Stimulated activated CD4-positive, alpha-beta T cell treated with anti-CD3 and anti-CD28 coated beads, Interleukin-12 subunit alpha, Interleukin-12 subunit beta, amount 100 ng/mL, for 24 hours (primary cell): ENCODE data around the gene OR52I2.

Source experiments
- DNase-seq, 2 experiments: peaks; one replicate each; pipeline ENCODE4 v3.0.0-alpha.2; 2020; ENCODE audit warnings: low read depth in 2 of 2

The OR52I2 gene

DNA sequence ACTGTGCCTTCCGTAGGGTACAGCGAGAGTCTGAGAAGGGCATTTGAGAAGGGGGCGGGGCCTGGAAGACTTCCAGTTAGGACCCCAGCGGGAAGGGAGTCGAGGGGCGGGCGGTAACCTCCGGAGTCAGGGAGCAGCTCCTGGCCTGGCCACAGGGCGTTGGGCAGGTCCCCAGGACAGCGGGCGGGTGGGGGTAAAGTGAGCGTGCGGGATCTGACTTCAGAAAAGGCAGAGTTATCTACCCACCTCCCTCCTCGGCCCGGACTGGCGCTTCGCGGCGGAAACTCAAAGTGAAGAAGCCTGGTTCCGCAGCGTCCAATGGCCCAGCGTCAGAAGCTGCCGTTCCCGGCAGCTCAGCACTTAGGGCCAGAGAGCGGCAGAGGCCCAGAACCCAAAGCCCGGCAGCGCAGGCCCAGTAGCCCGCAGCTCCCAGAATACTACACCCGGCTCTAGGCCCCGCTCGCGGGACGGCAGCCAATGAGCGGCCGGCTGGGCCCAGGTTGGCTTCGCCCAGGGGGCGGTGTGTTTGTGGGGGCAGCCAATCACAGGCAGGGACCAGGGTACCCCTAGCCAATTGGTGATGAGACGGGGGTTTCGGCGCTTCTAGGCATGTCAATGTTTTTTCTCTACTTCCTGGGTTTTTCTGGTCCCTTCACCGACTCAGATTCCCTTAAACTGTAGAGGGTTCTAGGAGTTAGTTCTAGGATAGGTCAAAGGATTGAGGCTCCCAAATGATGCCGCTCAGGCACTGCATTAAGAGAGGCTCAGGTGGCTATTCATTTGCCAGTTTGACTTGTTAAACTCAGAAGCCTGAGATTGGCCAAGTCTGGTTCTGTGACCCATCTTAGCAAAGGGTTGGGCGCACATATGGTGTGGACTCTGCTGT is 26.5 kb downstream of the OR52I2 start, which contains the start of gene TRIM68:
Gene TRIM68 (minus strand): TSS at position 451 of the 886 bp plus-strand sequence. CDS start 2,727 bp downstream, outside the sequence.
- peak; percentile 91 to 94 for DNase-seq

DNA sequence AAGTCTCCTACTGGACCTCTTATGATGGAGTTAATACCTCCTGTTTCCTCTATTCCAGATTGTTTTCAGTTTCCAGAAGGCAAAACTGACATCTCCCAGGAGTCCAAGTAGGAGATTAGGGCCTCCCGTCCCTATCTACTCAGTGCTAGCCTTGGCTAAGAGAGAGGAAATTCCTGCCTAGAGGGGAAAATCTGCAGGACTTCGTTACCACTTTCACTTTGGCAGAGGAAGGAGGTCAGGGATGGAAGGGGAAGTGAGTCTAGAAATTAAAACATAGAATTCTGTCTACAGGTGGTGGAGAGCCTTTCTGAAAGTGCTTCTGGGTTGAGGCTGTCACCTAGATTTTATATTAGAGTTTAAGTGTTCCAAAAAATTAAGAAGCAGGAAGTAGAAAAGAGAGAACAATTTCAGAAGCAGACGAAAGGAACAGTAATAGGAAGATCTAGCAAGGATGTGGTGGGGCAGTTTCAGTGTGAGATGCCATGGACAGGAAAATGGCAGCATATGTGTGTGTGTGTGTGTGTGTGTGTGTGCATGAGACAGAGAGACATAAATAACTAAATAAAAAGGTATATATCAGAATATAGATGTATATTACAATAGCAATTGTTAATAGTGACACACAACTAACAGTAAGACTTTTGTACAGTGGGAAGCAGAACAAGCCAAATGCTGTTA is 28.9 kb downstream of the OR52I2 start:
- DNase-seq, result no peak

DNA sequence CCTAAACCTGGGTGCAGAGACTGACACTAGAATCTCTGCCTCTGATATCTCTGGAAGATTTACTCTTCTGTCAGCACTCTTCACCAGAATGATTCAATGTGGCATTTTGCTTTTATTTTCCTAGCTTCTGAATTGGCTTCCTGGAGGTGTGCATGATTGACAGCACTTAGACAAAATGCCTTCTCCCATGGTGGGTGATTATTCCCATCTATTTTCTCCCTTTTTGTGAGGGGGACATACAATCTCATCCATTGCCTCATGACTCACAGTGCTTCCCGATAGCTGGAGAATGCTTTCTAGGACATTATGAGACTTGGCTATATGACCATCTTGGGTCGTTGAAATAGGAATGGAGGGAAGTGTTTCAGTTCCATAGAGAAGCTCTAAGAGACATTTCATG is 30.4 kb downstream of the OR52I2 start:
- DNase-seq, result no peak

DNA sequence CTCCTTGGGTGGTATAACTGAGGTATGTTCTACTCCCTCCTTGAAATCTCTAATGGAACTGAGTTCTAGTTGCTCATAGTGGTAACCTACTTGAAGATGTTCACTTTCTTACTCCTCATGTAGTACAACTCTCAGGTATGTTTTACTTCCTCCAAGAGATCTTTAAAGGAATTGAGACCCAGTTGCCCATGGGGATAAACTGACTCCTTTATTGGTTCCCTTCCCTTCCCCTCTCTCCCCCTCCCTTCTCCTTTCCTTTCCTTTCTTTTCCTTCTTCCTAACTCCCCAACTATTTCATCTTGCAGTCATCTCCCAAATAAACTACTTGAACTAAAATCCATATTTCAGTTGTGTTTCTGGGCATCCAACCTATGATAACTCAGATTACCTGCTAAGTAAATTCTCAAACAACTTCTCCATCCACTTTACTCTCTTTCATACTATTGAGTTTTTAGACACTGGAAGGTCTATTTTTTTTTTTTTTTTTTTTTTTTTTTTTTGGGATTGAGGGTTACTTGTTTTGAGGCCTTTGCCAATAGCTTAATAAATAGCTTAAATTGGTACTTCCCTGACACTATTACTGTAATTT is 34.4 kb downstream of the OR52I2 start:
- no peak for DNase-seq

DNA sequence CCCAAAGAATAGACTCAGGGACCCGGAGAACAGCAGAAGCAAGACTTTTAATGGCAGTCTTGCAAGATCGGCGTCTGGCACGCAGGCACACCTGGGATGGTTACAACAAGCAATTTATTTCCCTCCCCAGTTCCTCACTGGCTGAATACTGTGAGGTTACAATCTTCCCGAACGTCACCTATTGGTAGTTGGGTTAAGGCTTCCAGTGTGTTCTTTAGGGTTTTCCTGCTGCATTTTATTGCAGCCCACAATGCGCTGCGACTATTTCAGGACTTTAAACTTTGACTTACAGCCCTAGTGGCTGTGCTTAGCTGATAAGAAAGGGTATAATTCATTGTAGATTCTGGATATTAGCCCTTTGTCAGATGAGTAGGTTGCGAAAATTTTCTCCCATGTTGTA is 38.0 kb downstream of the OR52I2 start:
- DNase-seq, result no peak

DNA sequence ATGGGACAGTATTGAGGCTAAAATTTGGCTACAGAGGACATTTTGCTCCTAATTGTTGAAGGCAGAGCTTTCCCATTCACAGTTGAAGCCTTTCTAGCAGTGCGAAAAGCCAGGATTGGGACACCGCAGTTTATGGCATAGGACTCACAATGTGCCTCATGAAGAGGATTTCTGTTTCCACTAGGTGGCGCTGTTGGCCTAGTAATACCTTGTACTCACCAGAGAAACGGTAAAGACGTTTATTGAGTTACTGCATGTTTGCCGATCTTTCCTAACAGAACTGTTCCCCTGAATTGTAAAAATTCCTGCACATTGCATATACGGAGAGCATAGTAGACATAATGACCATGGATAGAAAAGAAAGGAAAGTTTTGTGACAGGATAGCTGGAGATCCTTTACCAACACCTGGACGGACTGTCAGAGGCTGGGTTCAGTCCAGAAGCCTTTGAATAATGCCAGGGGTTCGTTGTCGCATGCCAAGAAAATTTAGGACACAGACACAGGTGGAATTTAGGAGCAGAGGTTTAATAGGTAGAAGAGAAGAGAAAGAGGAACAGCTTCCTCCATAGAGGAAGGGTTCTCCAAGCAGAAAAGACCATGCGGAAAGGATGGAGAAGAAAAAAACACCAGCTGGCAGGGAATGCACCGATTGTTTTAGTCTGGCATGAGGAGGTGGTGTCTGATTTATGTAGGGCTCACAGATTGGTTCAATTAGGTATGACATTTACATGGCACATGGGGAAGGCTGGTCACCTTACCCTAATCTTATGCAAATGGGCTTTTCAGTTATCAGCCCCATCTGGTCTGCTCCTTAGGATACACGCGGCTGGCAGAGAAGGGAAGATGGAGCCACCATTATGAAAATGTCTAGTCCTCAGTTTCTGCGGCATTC is 44.9 kb downstream of the OR52I2 start:
- DNase-seq, result peak in 1 of 2 experiments; percentile 50

DNA sequence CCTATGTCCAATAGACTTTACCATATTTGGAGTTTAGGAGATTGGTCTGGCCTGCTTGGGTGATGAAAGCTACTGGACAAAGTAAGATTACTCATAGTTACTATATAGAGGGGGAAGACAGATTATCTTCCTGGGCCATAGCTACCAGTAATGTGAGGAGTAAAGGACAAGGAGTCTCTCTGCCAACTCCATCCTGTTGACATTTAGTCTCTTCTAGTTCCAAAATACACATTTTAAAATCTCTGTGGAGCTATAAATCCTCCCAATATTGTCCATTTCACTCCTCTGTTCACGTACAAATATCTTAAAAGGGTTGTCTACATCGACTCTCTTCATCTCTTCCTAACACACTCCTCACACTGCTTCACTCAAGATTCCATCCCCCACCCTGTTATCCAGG is 54.6 kb downstream of the OR52I2 start:
- DNase-seq, result no peak

DNA sequence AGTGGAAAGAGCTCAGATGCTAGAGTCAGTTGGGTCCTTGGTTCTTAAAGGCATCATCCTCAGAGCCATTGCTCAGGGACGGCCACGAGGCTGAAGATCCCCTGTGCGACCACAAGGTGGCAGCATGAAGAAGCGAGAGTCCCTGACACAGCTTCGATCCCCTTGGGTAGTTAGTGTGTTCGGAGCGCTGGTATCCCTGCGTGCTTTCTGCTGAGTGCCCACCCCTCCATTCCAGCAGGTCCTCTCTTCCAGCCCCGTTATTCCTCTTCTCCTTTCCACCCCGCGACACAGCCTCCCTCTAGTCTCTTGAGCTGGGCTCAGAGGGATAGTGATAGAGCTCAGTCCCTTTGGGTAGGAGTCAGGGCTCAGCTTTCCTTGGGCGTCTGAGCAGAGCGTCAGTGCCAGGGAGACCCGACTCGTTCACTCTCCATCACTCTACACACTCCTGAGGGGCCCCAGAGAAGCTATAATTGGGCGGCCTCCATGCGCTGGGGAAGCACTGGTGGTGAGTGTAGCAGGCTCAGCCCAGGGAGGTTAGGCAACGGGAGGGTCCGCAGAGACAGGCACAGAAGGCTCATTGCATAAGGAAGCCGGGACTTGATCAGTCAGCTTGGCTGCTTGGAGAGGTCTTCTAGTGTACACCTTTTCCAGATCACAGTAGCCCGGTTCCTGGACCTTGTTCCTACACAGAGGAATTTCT is 55.6 kb downstream of the OR52I2 start, which contains the start of gene OR51D1:
Gene OR51D1 (plus strand): TSS at position 516 of the 700 bp plus-strand sequence. CDS start 2,314 bp downstream, outside the sequence.
- DNase-seq, result peak; percentile 41 to 59

DNA sequence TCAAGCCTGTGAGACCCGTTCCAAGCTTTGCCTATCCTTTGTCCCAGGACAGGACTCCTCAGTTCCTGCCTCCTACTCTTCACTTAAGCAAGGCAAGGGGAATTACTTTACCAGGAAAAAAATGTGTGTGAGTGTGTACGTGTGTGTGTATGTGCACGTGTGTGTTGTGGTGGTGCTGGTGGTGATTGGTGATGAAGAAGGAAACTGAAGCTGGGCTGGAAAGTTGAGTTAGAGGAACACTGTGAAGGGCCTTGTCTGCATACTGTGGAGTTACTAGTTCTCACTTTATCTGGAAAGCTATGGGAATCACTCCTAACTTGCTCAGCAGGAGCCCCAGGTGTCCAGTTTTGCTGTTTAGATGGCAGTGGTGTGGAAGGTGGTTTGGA is 56.1 kb downstream of the OR52I2 start:
- DNase-seq, result no peak

DNA sequence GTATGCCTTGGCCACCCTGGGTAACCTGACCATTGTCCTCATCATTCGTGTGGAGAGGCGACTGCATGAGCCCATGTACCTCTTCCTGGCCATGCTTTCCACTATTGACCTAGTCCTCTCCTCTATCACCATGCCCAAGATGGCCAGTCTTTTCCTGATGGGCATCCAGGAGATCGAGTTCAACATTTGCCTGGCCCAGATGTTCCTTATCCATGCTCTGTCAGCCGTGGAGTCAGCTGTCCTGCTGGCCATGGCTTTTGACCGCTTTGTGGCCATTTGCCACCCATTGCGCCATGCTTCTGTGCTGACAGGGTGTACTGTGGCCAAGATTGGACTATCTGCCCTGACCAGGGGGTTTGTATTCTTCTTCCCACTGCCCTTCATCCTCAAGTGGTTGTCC is 58.4 kb downstream of the OR52I2 start:
- DNase-seq, result no peak

DNA sequence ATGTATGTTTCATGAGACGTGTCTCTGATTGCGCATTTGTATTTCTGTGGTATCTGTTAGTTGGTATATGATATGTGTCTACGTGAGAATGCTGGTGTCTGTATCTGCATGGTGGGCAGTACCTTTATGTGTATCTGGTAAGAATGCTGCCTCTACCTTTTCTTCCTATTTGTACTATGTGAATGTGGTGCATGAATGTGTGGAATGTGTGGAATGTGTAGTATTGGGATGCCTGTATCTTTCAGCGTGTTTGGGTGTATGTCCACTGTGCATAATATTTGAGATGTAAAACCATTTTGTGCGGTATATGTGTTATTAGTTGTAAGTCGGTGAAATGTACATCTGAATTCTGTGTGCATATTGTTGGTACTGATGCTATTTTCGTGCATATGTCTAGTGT is 60.0 kb downstream of the OR52I2 start:
- DNase-seq, result no peak

DNA sequence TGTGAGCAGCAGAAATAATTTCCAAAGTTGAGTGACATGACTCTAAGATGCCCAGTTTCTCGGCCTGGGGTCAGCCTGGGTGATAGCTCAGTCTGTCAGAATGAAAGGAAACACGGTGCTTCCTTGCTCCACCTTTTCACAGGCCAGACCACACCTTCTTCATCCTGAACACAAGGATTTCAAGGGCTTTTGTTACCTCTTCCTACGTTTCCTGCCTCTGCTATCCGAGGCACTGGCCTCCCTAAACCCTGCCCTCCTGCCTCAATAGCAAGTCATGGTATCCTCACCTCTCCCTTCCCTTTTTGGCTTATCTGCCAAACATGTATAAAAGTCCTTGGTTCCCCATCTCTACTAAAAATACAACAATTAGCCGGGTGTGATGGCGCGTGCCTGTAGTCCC is 60.5 kb downstream of the OR52I2 start:
- no peak for DNase-seq
